ENCODE results near the gene TRPV6. TPM values are rescaled to one million over a fixed set of nuclear protein-coding genes. Genes with fewer than 3 reads are reported as not detected.

The TRPV6 gene
- total and polyA plus RNA-seq, 7 donors: under 0.01 TPM; not detected in 6

- WGBS, 3 donors: 30 to 41% (median 35%) methylated on average over 2 of the region's 2 CpGs
- peaks cover 0 to 5% (median 0%) of the 10 kb centered on the region in 3 donors for H3K27me3 ChIP-seq (ENCODE audit: insufficient read depth in 3 of 3, low read length in 2 of 3)
- no peaks in the 10 kb centered on the region for H3K36me3 ChIP-seq (ENCODE audit: insufficient read depth in 1 of 2, low read depth in 1 of 2)
- no peaks in the 10 kb centered on the region for H3K9me3 ChIP-seq
- no peak overlapping the region for H3K4me3 ChIP-seq
- intact Hi-C loops (cut with DNase I): no loop called here
- no peak for TF ChIP-seq CTCF (IDR thresholded peaks at IDR 0.05)
- ATAC-seq: no peak
- no peaks in the 10 kb centered on the region for H3K4me1 ChIP-seq
- H3K27ac ChIP-seq: no peak overlapping the region
- DNase-seq: no peak
Measured at GRCh38 chr7:142916508-142916907, 31.0 kb upstream of the TRPV6 start.

- H3K9me3 ChIP-seq: no peaks in the 10 kb centered on the region
- WGBS, 3 donors: 87 to 89% (median 89%) methylated on average over 8 of the region's 8 CpGs
- DNase-seq: no peak
- H3K27me3 ChIP-seq (ENCODE audit: insufficient read depth in 3 of 3, low read length in 2 of 3): peaks cover 0 to 5% (median 0%) of the 10 kb centered on the region in 3 donors
- ATAC-seq: no peak
- intact Hi-C loops (cut with DNase I): no loop called here
- no peaks in the 10 kb centered on the region for H3K36me3 ChIP-seq (ENCODE audit: insufficient read depth in 1 of 2, low read depth in 1 of 2)
- no peaks in the 10 kb centered on the region for H3K4me1 ChIP-seq
- no peak for TF ChIP-seq CTCF (IDR thresholded peaks at IDR 0.05)
- no peak overlapping the region for H3K4me3 ChIP-seq
- no peak overlapping the region for H3K27ac ChIP-seq
Measured at GRCh38 chr7:142915315-142915714, 29.8 kb upstream of the TRPV6 start.

- Histone ChIP-seq H3K9me3 (no peaks in the 10 kb centered on the region), H3K27ac (no peak overlapping the region), H3K36me3 (ENCODE audit: insufficient read depth in 1 of 2, low read depth in 1 of 2) (no peaks in the 10 kb centered on the region), H3K4me3 (no peak overlapping the region), H3K4me1 (no peaks in the 10 kb centered on the region), H3K27me3 (ENCODE audit: insufficient read depth in 3 of 3, low read length in 2 of 3) (peaks cover 0 to 5% (median 0%) of the 10 kb centered on the region in 3 donors)
- intact Hi-C loops (cut with DNase I): no loop called here
- DNase-seq (no peak), ATAC-seq (no peak)
- 33 to 48% (median 37%) methylated on average over 1 of the region's 1 CpG for WGBS, 3 donors
- no peak for TF ChIP-seq CTCF (IDR thresholded peaks at IDR 0.05)
Measured at GRCh38 chr7:142914121-142914520, 28.6 kb upstream of the TRPV6 start.

DNA sequence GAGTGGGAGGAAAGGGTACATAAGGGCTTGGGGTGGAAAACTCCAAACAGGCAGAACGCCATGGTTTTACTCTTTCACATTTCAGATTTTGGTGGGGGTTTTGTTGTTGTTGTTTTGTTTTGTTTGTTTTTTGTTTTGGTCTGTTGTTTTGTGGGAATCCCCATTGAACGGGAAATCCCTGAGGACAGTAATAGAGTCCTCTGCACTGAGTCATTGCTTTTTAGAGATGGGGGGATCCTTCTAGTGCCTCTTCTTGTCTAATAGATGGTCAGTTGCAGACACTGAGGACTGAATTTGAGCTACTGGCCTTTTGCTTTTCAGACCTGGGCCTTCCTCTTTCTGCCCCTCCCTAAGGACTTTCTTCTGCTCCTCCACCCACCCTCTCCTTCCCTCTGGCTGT is 28.0 kb upstream of the TRPV6 start:
- H3K27ac ChIP-seq: no peak overlapping the region
- intact Hi-C loops (cut with DNase I): no loop called here
- ATAC-seq (no peak), DNase-seq (no peak)
- H3K4me1 ChIP-seq: no peaks in the 10 kb centered on the region
- H3K9me3 ChIP-seq: no peaks in the 10 kb centered on the region
- 68 to 86% (median 80%) methylated on average over 2 of the region's 2 CpGs for WGBS, 3 donors
- H3K4me3 ChIP-seq: no peak overlapping the region
- H3K27me3 ChIP-seq (ENCODE audit: insufficient read depth in 3 of 3, low read length in 2 of 3): peaks cover 0 to 6% (median 0%) of the 10 kb centered on the region in 3 donors
- no peak for TF ChIP-seq CTCF (IDR thresholded peaks at IDR 0.05)
- no peaks in the 10 kb centered on the region for H3K36me3 ChIP-seq (ENCODE audit: insufficient read depth in 1 of 2, low read depth in 1 of 2)

DNA sequence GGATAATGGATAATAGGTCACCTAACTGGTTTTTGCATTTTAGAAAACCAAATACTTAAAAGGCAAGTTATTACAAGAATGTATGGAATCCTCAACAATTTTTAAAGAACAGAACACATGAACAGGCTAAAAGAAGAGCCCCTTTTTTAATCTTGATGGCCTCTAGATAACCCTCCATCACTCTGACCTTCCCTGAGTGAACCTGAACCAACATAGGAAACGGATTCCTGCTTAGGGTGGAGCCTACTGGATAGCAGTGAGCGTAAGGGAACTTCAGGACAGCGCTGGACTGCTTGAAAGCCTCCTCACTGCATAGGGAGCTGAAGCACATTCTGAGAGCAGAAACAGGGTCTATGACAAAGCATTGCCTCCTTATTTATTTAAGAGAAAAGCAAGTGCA is 27.5 kb upstream of the TRPV6 start:
- no peaks in the 10 kb centered on the region for H3K4me1 ChIP-seq
- TF ChIP-seq CTCF (IDR thresholded peaks at IDR 0.05): no peak
- ATAC-seq (no peak), DNase-seq (no peak)
- intact Hi-C loops (cut with DNase I): no loop called here
- H3K4me3 ChIP-seq: no peak overlapping the region
- no peak overlapping the region for H3K27ac ChIP-seq
- WGBS, 3 donors: 53 to 59% (median 56%) methylated on average over 3 of the region's 3 CpGs
- H3K36me3 ChIP-seq (ENCODE audit: insufficient read depth in 1 of 2, low read depth in 1 of 2): no peaks in the 10 kb centered on the region
- H3K27me3 ChIP-seq (ENCODE audit: insufficient read depth in 3 of 3, low read length in 2 of 3): peaks cover 0 to 3% (median 0%) of the 10 kb centered on the region in 3 donors
- H3K9me3 ChIP-seq: no peaks in the 10 kb centered on the region

Data from psoas muscle (tissue), 8 donors.